SK-N-SH (cell line): ENCODE measurements around the gene UBTD1.
"Not testable (repeated sequence)": the region's sequence is repeated elsewhere in the genome, so short reads cannot be mapped to it uniquely, and the experiment has no call there.

Experiments used
- CTCF ChIP-seq: fragments of 200-600 bp; sonication (generic); IDR thresholded peaks from 2 replicates; pipeline ENCODE4 v1.6.1; 2017; ENCODE audit warnings: antibody characterized with exemption, mild to moderate bottlenecking, moderate library complexity
- GABPA ChIP-seq: IDR thresholded peaks from 2 replicates; pipeline ENCODE4 v1.4.0; 2012; ENCODE audit warnings: low read depth, mild to moderate bottlenecking
- USF2 ChIP-seq: fragments of 150-350 bp; IDR thresholded peaks from 2 replicates; pipeline ENCODE4 v1.6.1; 2017; ENCODE audit warnings: antibody characterized with exemption, low read length, low read depth, borderline replicate concordance

GRCh38 chr10:97479410-97479809, 19.3 kb upstream of the UBTD1 start:
- TF ChIP-seq GABPA, USF2, CTCF: not testable (repeated sequence)
